ENCODE measurements around the gene C1GALT1C1.

DNA sequence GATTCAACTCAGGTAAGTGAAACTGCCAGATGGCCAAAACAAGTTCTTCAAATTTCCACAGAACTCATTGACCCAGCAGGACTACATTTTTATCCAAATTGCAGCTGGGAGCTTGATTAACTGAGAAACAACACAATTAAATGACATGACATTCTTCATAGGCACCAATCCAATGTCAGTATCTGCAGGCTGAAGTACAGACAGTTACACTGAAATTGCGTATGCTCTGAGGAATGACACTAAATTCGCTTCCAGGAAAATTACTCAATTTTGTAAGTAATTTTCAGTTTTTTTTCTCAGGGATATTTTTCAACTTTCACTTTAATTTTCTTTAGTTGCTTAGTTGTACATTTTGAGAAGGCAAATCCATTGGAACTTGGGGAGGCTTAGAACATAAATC is 4.5 kb downstream of the C1GALT1C1 start:
- TF ChIP-seq POLR2AphosphoS5 (IDR thresholded peaks at IDR 0.05; ENCODE audit: low read depth) (no peak), EZH2 (IDR thresholded peaks at IDR 0.05; ENCODE audit: low read depth, unreplicated experiment) (no peak), EZH2phosphoT487 (IDR thresholded peaks at IDR 0.05; ENCODE audit: unreplicated experiment) (no peak), CREB1 (CRISPR knock-in tag; IDR thresholded peaks at IDR 0.05; ENCODE audit: low read depth) (no peak)
- TF ChIP-seq, protein P1, sequence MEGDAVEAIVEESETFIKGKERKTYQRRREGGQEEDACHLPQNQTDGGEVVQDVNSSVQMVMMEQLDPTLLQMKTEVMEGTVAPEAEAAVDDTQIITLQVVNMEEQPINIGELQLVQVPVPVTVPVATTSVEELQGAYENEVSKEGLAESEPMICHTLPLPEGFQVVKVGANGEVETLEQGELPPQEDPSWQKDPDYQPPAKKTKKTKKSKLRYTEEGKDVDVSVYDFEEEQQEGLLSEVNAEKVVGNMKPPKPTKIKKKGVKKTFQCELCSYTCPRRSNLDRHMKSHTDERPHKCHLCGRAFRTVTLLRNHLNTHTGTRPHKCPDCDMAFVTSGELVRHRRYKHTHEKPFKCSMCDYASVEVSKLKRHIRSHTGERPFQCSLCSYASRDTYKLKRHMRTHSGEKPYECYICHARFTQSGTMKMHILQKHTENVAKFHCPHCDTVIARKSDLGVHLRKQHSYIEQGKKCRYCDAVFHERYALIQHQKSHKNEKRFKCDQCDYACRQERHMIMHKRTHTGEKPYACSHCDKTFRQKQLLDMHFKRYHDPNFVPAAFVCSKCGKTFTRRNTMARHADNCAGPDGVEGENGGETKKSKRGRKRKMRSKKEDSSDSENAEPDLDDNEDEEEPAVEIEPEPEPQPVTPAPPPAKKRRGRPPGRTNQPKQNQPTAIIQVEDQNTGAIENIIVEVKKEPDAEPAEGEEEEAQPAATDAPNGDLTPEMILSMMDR (conservative IDR thresholded peaks at IDR 0.05; ENCODE audit: low read depth in 2 of 2), result no peak

All from GM23338 (cell line).